PC-9 (cell line): ENCODE measurements around the gene SLC32A1.

Experiments
- EZH2 ChIP-seq: fragments of 200-600 bp; sonication (generic); IDR thresholded peaks from 2 replicates; pipeline ENCODE4 v1.8.0; 2017; ENCODE audit warnings: antibody characterized with exemption, low read depth
- TF ChIP-seq, protein P1 (sequence below): fragments of 200-600 bp; sonication (generic); conservative IDR thresholded peaks from 2 replicates; pipeline ENCODE4 v1.6.1; 2017; ENCODE audit warnings: mixed run types, antibody characterized with exemption, mild to moderate bottlenecking, moderate library complexity

DNA sequence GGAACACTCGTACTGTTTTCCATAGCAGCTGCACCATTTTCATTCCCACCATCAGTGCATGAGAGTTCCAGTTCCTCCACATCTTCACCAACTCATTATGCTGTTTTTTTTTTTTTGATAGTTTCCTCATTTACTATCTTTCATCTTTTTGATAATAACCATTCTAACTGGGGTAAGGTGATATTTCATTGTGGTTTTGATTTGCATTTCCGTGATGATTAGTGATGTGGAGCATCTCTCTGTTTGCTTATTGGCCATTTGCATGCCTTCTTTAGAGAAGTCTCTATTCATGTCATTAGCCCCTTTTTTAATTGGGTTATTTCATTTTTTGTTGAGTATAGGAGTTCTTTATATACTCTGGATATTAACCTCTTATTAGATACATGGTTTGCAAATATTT lies 49.9 kb downstream of the SLC32A1 start:
- TF ChIP-seq, protein P1, sequence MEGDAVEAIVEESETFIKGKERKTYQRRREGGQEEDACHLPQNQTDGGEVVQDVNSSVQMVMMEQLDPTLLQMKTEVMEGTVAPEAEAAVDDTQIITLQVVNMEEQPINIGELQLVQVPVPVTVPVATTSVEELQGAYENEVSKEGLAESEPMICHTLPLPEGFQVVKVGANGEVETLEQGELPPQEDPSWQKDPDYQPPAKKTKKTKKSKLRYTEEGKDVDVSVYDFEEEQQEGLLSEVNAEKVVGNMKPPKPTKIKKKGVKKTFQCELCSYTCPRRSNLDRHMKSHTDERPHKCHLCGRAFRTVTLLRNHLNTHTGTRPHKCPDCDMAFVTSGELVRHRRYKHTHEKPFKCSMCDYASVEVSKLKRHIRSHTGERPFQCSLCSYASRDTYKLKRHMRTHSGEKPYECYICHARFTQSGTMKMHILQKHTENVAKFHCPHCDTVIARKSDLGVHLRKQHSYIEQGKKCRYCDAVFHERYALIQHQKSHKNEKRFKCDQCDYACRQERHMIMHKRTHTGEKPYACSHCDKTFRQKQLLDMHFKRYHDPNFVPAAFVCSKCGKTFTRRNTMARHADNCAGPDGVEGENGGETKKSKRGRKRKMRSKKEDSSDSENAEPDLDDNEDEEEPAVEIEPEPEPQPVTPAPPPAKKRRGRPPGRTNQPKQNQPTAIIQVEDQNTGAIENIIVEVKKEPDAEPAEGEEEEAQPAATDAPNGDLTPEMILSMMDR, result no peak
- no peak for TF ChIP-seq EZH2
